GM10248 (cell line): ENCODE results near the gene CRYBA2.

Experiments
- CTCF ChIA-PET: fragments of 300-600 bp; sonication (Branson Sonifier 250); formaldehyde crosslinking; extraction: SDS; loops from one replicate; lab custom pipeline; 2021; ENCODE audit warnings: antibody characterized with exemption; lab: Yijun Ruan, JAX
- POLR2A ChIA-PET: fragments of 350-650 bp; sonication (Branson Sonifier 250); formaldehyde crosslinking; extraction: SDS; loops from one replicate; lab custom pipeline; 2020; ENCODE audit warnings: antibody characterized with exemption; lab: Yijun Ruan, JAX
- DNase-seq: peaks from one replicate; pipeline ENCODE4 v3.0.0; 2012; ENCODE audit errors: extremely low spot score
- TF ChIP-seq, protein P1 (sequence below): IDR thresholded peaks from 2 replicates; pipeline ENCODE4 v1.5.1; 2012; ENCODE audit warnings: mild to moderate bottlenecking, low read depth; ENCODE audit errors: extremely low read depth, missing control alignments, control extremely low read depth

The CRYBA2 gene

DNA sequence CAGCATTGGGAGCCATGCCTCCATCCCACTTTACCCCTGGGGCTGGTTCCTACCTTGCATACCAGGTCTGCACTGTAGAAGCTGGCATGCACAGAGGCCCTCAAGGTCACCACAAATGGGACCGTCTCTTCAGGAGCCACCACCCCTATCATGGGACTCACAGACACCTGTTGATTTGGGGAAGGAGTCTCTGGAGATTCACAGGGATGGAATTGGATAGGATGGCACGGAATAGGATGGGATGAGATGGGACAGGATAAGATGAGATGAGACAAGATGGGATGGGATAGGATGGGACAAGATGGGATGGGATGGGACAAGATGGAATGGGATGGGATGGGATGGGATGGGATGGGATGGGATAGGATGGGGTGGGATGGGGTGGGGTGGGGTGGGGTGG is 16.1 kb upstream of the CRYBA2 start:
- TF ChIP-seq, protein P1, sequence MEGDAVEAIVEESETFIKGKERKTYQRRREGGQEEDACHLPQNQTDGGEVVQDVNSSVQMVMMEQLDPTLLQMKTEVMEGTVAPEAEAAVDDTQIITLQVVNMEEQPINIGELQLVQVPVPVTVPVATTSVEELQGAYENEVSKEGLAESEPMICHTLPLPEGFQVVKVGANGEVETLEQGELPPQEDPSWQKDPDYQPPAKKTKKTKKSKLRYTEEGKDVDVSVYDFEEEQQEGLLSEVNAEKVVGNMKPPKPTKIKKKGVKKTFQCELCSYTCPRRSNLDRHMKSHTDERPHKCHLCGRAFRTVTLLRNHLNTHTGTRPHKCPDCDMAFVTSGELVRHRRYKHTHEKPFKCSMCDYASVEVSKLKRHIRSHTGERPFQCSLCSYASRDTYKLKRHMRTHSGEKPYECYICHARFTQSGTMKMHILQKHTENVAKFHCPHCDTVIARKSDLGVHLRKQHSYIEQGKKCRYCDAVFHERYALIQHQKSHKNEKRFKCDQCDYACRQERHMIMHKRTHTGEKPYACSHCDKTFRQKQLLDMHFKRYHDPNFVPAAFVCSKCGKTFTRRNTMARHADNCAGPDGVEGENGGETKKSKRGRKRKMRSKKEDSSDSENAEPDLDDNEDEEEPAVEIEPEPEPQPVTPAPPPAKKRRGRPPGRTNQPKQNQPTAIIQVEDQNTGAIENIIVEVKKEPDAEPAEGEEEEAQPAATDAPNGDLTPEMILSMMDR = no peak
- CTCF ChIA-PET = interaction anchor here (1.3 to 3.6 kb wide), 7 partner anchors 14 to 146 kb away, joined by 3 to 17 read pairs (median 9); no protein-coding TSS in a partner anchor
- POLR2A ChIA-PET = no interaction called here
- DNase-seq = no peak

DNA sequence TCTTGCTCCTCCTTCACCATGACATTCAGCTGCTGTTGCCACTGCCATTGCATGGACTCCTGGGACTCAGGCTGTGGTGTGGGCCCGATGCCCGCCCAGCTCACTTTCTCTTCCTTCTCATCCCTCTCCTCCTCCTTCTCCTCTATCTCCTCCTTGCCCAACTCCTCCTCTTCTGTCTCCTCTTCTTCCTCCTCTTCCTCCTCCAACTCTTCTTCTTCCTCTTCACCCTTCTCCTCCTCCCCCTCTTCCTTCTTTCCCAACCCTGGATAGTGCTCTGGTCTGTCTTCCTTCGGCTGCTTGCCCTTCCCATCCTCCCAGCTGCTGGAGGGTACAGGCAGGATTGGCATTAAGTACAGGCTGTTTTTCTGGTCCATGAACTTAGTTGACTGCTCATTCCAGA is 10.8 kb upstream of the CRYBA2 start:
- no peak for DNase-seq
- ChIA-PET POLR2A (no interaction called here), CTCF (interaction anchor here (1.0 to 7.3 kb wide), 3 partner anchors 23 to 157 kb away, joined by 3 to 30 read pairs (median 3); no protein-coding TSS in a partner anchor)
- TF ChIP-seq, protein P1 = no peak

DNA sequence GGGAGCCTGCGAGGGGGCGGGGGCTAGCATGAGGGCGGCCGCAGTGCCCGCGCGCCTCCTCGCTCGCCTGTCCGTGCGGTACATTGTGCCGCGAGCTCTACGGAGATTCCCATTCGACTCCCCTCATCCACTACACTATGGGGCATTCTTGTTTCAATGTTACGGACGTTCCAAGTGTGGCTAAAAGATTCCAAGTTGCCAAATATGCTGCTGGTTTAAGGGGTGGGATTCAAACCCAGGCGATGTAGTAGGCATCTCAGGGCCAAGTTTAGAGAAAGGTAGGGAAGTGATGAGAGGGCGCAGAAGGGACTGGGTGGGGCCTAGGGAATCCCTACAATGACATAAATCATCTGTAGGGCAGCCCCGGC is 10.0 kb upstream of the CRYBA2 start:
- ChIA-PET POLR2A (no interaction called here), CTCF (interaction anchor here (1.0 to 7.3 kb wide), 7 partner anchors 8 to 156 kb away, joined by 3 to 30 read pairs (median 4); no protein-coding TSS in a partner anchor)
- no peak for DNase-seq
- TF ChIP-seq, protein P1 = no peak

DNA sequence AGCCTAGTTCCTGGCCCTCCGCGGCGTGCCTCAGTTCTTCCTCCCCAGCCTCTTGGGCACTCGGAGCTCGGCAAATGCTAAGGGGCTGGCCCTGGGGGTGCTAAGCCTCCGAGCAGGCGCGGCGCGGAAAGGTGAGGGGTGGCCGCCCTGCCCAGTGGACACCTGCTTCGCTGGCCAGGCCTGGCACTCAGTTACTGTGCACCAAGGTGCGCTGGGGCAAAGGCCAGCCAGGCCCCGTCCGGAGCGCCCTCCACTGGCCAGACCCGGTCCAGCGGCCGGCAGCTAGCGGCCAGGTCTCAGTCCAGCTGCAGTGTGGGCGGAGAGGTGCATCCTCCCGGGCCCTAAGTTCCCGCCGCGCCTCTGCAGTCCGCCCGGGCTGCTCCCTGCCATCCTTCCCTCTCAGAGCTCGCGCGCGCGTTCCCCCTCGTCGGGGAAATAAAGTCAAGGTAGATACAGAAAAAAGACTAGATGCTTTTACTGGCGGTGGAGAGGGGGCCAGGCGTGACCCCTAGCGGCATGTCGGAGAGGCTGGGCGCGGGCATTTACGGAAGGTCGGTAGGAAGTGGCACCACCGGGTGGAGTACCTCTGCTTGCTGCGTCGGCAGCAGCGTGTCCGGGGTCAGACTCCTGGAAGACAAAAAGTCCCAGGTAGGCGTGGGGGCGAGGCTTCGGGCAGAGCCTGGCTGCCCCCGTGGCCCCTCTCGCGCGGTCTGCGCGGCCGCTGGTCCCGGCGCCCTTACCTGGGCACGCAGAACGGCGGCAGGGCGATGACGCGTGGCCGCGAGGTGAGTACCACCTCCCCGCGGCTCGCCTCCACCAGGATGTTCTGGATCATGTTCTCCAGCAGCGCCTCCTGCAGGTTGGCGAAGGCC is 9.4 kb upstream of the CRYBA2 start:
- ChIA-PET POLR2A (no interaction called here), CTCF (interaction anchor here (0.8 to 7.3 kb wide), 13 partner anchors 9 to 169 kb away, joined by 3 to 30 read pairs (median 4); no protein-coding TSS in a partner anchor)
- DNase-seq = peak; percentile 72
- TF ChIP-seq, protein P1 = peak; percentile 57

DNA sequence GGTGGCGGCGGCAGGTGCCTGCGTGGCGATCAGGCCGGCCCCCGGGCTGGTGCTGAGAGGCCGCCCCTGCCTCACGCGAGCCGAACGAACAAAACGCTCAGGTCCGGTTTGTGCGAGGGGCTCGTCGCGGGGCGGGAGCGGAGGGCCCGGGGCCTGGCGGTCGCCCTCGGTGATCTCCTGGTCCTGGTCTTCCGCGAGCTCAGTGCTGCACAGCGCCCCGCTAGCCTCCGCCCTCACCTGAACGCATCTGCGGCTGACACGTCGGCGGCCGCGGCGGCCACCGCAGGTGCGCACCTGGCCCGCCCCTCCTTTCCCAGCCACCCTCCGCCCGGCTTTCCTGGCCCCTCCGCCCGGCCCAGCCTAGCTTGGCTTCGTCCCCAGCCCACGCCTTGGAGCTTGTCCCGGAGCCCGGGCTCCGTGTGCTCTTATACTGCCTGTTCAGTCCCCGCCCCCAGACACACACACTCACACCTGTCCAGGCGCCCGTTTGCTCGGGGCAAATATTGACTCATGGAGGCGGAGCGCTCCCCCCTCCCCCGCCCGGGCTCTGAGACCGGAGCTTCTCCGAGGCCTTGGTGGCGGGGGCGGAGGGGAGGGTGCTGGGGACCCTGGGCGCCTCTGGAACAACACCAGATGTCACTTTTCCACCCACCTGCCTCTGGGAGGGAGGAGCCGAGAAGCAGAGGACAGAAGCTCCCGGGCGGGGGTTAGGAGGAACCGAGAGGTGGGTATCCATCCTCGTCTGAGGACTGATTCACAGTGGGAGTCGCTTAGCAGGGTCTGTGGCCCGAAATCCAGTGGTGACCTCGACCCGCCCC is 8.6 kb upstream of the CRYBA2 start:
- DNase-seq = peak; percentile 65
- TF ChIP-seq, protein P1 = no peak
- ChIA-PET CTCF (interaction anchor here (0.8 to 7.3 kb wide), 12 partner anchors 10 to 170 kb away, joined by 3 to 30 read pairs (median 4); no protein-coding TSS in a partner anchor), POLR2A (no interaction called here)

DNA sequence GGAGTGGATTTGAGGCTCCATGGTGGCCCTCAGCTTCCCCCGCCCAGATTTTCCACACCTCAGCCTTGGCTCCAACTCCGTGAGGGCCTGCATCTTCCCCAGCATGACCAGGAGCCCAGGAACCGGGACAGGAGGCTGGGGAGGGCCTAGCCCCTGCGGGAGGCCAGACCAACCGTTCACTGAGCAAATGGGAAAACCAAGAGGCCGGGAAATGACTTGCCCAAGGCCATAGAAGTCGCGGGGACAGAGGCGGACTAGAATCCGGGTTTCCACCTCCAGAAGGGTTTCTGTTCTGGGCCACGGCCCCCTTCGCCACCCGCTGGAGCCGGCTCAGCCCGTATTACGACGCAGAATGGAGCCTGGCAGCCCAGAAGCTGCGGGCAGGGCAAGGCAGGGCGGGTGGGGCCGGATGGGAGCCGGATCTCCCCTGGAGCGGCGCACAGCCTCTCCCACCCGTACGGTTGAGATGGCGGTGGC is 7.9 kb upstream of the CRYBA2 start:
- CTCF ChIA-PET = interaction anchor here (1.3 to 7.3 kb wide), 5 partner anchors 10 to 72 kb away, joined by 4 to 30 read pairs (median 7); no protein-coding TSS in a partner anchor
- POLR2A ChIA-PET = no interaction called here
- no peak for DNase-seq
- TF ChIP-seq, protein P1 = no peak
